ENCODE measurements around the gene MLXIPL.

- TF ChIP-seq CTCF (IDR thresholded peaks at IDR 0.05; ENCODE audit: extremely low read depth in 1 of 2, insufficient read depth in 1 of 2, low read depth in 1 of 2, low read length in 2 of 2): no peak
- TF ChIP-seq POLR2A (IDR thresholded peaks at IDR 0.05; ENCODE audit: low read depth, low read length): no peak
- TF ChIP-seq POLR2AphosphoS5 (IDR thresholded peaks at IDR 0.05; ENCODE audit: insufficient read depth, low read depth, low read length): no peak
- TF ChIP-seq GATA2 (IDR thresholded peaks at IDR 0.05; ENCODE audit: insufficient read depth, insufficient read length, low read depth, low read length): no peak
- no peak for TF ChIP-seq JUN (IDR thresholded peaks at IDR 0.05; ENCODE audit: borderline replicate concordance, insufficient read depth, insufficient read length, low read depth)
- TF ChIP-seq, protein P1, sequence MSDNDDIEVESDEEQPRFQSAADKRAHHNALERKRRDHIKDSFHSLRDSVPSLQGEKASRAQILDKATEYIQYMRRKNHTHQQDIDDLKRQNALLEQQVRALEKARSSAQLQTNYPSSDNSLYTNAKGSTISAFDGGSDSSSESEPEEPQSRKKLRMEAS (IDR thresholded peaks at IDR 0.05; ENCODE audit: insufficient read depth, insufficient read length): no peak
- TF ChIP-seq MYC (IDR thresholded peaks at IDR 0.05; ENCODE audit: low read depth, low read length): no peak
Observed at GRCh38 chr7:73649576-73649975, 25.3 kb upstream of the MLXIPL start.

Measured in endothelial cell of umbilical vein (primary cell).